ENCODE results near the gene FAM149A. TPM values are rescaled to one million over a fixed set of nuclear protein-coding genes. Genes with fewer than 3 reads are reported as not detected.

The FAM149A gene
- total RNA-seq, 1 experiment from 2014 or later, result 8.9 TPM

- no peaks in the 10 kb centered on the region for H3K9me3 ChIP-seq (ENCODE audit: control insufficient read depth in 1 of 2, insufficient read depth in 1 of 2, low read depth in 1 of 2, low read length in 2 of 2)
- no peaks in the 10 kb centered on the region for H3K27me3 ChIP-seq (ENCODE audit: insufficient read depth, low read length)
- no peak overlapping the region for H3K9ac ChIP-seq (ENCODE audit: low read length)
- no peaks in the 10 kb centered on the region for H3K36me3 ChIP-seq (ENCODE audit: control insufficient read depth in 1 of 2, insufficient read depth in 2 of 2, low read length in 2 of 2)
- intact Hi-C loops (cut with micrococcal nuclease), result no loop called here
- no TSS peak for BruUV-seq (replicated peaks)
- CTCF ChIA-PET, result interaction anchor here (1.7 kb wide), 1 partner anchor 13 kb away, joined by 4 read pairs; no protein-coding TSS in a partner anchor
- no peak overlapping the region for H3K4me2 ChIP-seq (ENCODE audit: low read length)
- H3K27ac ChIP-seq (ENCODE audit: low read depth, low read length), result no peak overlapping the region
- H3K4me3 ChIP-seq (replicated peaks in 1 of 2; ENCODE audit: low read depth in 1 of 2, low read length in 2 of 2), result no peak overlapping the region
- H3K79me2 ChIP-seq (ENCODE audit: insufficient read depth, low read length), result no peaks in the 10 kb centered on the region
- RAD21 ChIA-PET (ENCODE audit: low non-redundant PET in 1 of 2, low total read pairs in 2 of 2, uncharacterized antibody in 2 of 2, unreplicated experiment in 2 of 2), result no interaction called here
- no peaks in the 10 kb centered on the region for H4K20me1 ChIP-seq (ENCODE audit: insufficient read depth)
- POLR2A ChIA-PET, result no interaction called here
- H2AFZ ChIP-seq (ENCODE audit: low read depth, low read length, poor library complexity, severe bottlenecking), result no peak overlapping the region
- H3K4me1 ChIP-seq (ENCODE audit: control insufficient read depth in 1 of 2, insufficient read depth in 2 of 2, low read length in 2 of 2), result no peaks in the 10 kb centered on the region
- no peak for ATAC-seq
- no peak for DNase-seq (ENCODE audit: low read depth, low spot score)
- no peak for TF ChIP-seq SRF (IDR thresholded peaks at IDR 0.05; ENCODE audit: low read depth)
- TF ChIP-seq CBX3 (IDR thresholded peaks at IDR 0.05; ENCODE audit: low read depth), result no peak
- no peak for TF ChIP-seq CEBPB (IDR thresholded peaks at IDR 0.05; ENCODE audit: low read depth)
- TF ChIP-seq ELF1 (IDR thresholded peaks at IDR 0.05; ENCODE audit: borderline replicate concordance, low read depth), result no peak
- no peak for TF ChIP-seq SIN3A (IDR thresholded peaks at IDR 0.05; ENCODE audit: low read depth)
- no peak for TF ChIP-seq ZBTB33 (IDR thresholded peaks at IDR 0.05; ENCODE audit: extremely low read depth, insufficient replicate concordance, low read length)
- TF ChIP-seq EGR1 (IDR thresholded peaks at IDR 0.05; ENCODE audit: low read depth), result no peak
- no peak for TF ChIP-seq ZNF274 (IDR thresholded peaks at IDR 0.05; ENCODE audit: low read depth, low read length)
- no peak for TF ChIP-seq SP1 (IDR thresholded peaks at IDR 0.05; ENCODE audit: low read depth)
- TF ChIP-seq ZFX (IDR thresholded peaks at IDR 0.05), result no peak
- H3K9me2 ChIP-seq (ENCODE audit: insufficient read depth), result no peaks in the 10 kb centered on the region
These were observed 46.4 kb downstream of the FAM149A start for GRCh38 chr4:186150926-186151325.

GRCh38 chr4:186151499-186151898, 47.0 kb downstream of the FAM149A start:
- intact Hi-C loops (cut with micrococcal nuclease), result no loop called here
- Histone ChIP-seq H4K20me1 (ENCODE audit: insufficient read depth) (no peaks in the 10 kb centered on the region), H3K9me3 (ENCODE audit: control insufficient read depth in 1 of 2, insufficient read depth in 1 of 2, low read depth in 1 of 2, low read length in 2 of 2) (no peaks in the 10 kb centered on the region), H3K79me2 (ENCODE audit: insufficient read depth, low read length) (no peaks in the 10 kb centered on the region), H3K36me3 (ENCODE audit: control insufficient read depth in 1 of 2, insufficient read depth in 2 of 2, low read length in 2 of 2) (no peaks in the 10 kb centered on the region), H3K27ac (ENCODE audit: low read depth, low read length) (no peak overlapping the region), H3K4me3 (replicated peaks in 1 of 2; ENCODE audit: low read depth in 1 of 2, low read length in 2 of 2) (no peak overlapping the region), H3K9me2 (ENCODE audit: insufficient read depth) (no peaks in the 10 kb centered on the region), H3K4me1 (ENCODE audit: control insufficient read depth in 1 of 2, insufficient read depth in 2 of 2, low read length in 2 of 2) (no peaks in the 10 kb centered on the region), H2AFZ (ENCODE audit: low read depth, low read length, poor library complexity, severe bottlenecking) (no peak overlapping the region), H3K4me2 (ENCODE audit: low read length) (no peak overlapping the region), H3K9ac (ENCODE audit: low read length) (no peak overlapping the region), H3K27me3 (ENCODE audit: insufficient read depth, low read length) (no peaks in the 10 kb centered on the region)
- ChIA-PET POLR2A (no interaction called here), CTCF (no interaction called here), RAD21 (ENCODE audit: low non-redundant PET in 1 of 2, low total read pairs in 2 of 2, uncharacterized antibody in 2 of 2, unreplicated experiment in 2 of 2) (no interaction called here)
- DNase-seq (ENCODE audit: low read depth, low spot score), result no peak
- no peak for ATAC-seq
- TF ChIP-seq JUND (IDR thresholded peaks at IDR 0.05) (no peak), RAD21 (IDR thresholded peaks at IDR 0.05; ENCODE audit: low read depth) (no peak), CEBPB (IDR thresholded peaks at IDR 0.05; ENCODE audit: low read depth) (no peak), ZFX (IDR thresholded peaks at IDR 0.05) (no peak), TCF7L2 (IDR thresholded peaks at IDR 0.05; ENCODE audit: borderline replicate concordance, extremely low read depth, insufficient read depth, insufficient read length) (no peak), REST (IDR thresholded peaks at IDR 0.05; ENCODE audit: low read depth) (no peak), ELF1 (IDR thresholded peaks at IDR 0.05; ENCODE audit: borderline replicate concordance, low read depth) (no peak), EZH2phosphoT487 (IDR thresholded peaks at IDR 0.05; ENCODE audit: borderline replicate concordance) (no peak), POLR2AphosphoS5 (IDR thresholded peaks at IDR 0.05; ENCODE audit: low read depth, low read length) (no peak), SRF (IDR thresholded peaks at IDR 0.05; ENCODE audit: low read depth) (no peak), POLR2A (IDR thresholded peaks at IDR 0.05; ENCODE audit: borderline replicate concordance, extremely low read depth, insufficient read depth, insufficient read length) (no peak)
- BruUV-seq (replicated peaks), result no TSS peak

Data from HCT116 (cell line).